Measurements from ENCODE around the gene LRRFIP1.

- no peak for TF ChIP-seq CTCF (IDR thresholded peaks at IDR 0.05 in 2 of 3, conservative IDR thresholded peaks at IDR 0.05 in 1 of 3; ENCODE audit: insufficient read depth in 2 of 3, low read depth in 1 of 3, low read length in 3 of 3)
- TF ChIP-seq EZH2 (IDR thresholded peaks at IDR 0.05; ENCODE audit: borderline replicate concordance, low read depth, low read length): no peak
- TF ChIP-seq, protein P1, sequence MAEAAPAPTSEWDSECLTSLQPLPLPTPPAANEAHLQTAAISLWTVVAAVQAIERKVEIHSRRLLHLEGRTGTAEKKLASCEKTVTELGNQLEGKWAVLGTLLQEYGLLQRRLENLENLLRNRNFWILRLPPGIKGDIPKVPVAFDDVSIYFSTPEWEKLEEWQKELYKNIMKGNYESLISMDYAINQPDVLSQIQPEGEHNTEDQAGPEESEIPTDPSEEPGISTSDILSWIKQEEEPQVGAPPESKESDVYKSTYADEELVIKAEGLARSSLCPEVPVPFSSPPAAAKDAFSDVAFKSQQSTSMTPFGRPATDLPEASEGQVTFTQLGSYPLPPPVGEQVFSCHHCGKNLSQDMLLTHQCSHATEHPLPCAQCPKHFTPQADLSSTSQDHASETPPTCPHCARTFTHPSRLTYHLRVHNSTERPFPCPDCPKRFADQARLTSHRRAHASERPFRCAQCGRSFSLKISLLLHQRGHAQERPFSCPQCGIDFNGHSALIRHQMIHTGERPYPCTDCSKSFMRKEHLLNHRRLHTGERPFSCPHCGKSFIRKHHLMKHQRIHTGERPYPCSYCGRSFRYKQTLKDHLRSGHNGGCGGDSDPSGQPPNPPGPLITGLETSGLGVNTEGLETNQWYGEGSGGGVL (CRISPR knock-in tag; IDR thresholded peaks at IDR 0.05): no peak
- no peak for TF ChIP-seq ZBTB49 (CRISPR knock-in tag; IDR thresholded peaks at IDR 0.05; ENCODE audit: borderline replicate concordance)
- no peak for TF ChIP-seq FOXA1 (IDR thresholded peaks at IDR 0.05; ENCODE audit: borderline replicate concordance)
- no peak for TF ChIP-seq EP300 (IDR thresholded peaks at IDR 0.05; ENCODE audit: low read length)
- no peak for TF ChIP-seq POLR2A (conservative IDR thresholded peaks at IDR 0.05)
- no peak for TF ChIP-seq ZNF324 (CRISPR knock-in tag; IDR thresholded peaks at IDR 0.05)
- no peak for TF ChIP-seq TBP (optimal IDR thresholded peaks at IDR 0.05; ENCODE audit: low read depth, low read length)
- no peak for TF ChIP-seq RERE (CRISPR knock-in tag; IDR thresholded peaks at IDR 0.05; ENCODE audit: borderline replicate concordance)
- no peak for TF ChIP-seq MAFK (IDR thresholded peaks at IDR 0.05; ENCODE audit: low read length)
- TF ChIP-seq, protein P2, sequence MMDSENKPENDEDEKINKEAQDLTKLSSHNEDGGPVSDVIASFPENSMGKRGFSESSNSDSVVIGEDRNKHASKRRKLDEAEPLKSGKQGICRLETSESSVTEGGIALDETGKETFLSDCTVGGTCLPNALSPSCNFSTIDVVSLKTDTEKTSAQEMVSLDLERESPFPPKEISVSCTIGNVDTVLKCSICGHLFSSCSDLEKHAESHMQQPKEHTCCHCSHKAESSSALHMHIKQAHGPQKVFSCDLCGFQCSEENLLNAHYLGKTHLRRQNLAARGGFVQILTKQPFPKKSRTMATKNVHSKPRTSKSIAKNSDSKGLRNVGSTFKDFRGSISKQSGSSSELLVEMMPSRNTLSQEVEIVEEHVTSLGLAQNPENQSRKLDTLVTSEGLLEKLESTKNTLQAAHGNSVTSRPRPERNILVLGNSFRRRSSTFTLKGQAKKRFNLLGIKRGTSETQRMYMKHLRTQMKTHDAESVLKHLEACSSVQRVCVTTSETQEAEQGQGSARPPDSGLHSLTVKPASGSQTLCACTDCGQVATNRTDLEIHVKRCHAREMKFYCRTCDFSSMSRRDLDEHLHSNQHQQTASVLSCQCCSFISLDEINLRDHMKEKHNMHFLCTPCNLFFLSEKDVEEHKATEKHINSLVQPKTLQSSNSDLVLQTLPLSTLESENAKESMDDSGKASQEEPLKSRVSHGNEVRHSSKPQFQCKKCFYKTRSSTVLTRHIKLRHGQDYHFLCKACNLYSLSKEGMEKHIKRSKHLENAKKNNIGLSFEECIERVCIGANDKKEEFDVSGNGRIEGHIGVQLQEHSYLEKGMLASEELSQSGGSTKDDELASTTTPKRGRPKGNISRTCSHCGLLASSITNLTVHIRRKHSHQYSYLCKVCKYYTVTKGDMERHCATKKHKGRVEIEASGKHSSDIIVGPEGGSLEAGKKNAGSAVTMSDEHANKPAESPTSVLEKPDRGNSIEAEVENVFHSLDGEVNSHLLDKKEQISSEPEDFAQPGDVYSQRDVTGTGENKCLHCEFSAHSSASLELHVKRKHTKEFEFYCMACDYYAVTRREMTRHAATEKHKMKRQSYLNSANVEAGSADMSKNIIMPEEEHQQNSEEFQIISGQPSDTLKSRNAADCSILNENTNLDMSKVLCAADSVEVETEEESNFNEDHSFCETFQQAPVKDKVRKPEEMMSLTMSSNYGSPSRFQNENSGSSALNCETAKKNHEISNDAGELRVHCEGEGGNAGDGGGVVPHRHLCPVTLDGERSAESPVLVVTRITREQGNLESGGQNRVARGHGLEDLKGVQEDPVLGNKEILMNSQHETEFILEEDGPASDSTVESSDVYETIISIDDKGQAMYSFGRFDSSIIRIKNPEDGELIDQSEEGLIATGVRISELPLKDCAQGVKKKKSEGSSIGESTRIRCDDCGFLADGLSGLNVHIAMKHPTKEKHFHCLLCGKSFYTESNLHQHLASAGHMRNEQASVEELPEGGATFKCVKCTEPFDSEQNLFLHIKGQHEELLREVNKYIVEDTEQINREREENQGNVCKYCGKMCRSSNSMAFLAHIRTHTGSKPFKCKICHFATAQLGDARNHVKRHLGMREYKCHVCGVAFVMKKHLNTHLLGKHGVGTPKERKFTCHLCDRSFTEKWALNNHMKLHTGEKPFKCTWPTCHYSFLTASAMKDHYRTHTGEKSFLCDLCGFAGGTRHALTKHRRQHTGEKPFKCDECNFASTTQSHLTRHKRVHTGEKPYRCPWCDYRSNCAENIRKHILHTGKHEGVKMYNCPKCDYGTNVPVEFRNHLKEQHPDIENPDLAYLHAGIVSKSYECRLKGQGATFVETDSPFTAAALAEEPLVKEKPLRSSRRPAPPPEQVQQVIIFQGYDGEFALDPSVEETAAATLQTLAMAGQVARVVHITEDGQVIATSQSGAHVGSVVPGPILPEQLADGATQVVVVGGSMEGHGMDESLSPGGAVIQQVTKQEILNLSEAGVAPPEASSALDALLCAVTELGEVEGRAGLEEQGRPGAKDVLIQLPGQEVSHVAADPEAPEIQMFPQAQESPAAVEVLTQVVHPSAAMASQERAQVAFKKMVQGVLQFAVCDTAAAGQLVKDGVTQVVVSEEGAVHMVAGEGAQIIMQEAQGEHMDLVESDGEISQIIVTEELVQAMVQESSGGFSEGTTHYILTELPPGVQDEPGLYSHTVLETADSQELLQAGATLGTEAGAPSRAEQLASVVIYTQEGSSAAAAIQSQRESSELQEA (IDR thresholded peaks at IDR 0.05; ENCODE audit: low read depth): no peak
- no peak for TF ChIP-seq ZC3H11A (IDR thresholded peaks at IDR 0.05; ENCODE audit: low read depth, low read length)
These were observed 1.6 kb upstream of the LRRFIP1 start for GRCh38 chr2:237625777-237626176.

Data from K562 (cell line).